T-helper 9 cell (primary cell): ENCODE results near the gene SCTR.

Experiments used
- DNase-seq: peaks from one replicate; pipeline ENCODE4 v3.0.0-alpha.2; 2020

SCTR gene

GRCh38 chr2:119486886-119487285 is 37.4 kb downstream of the SCTR start:
- DNase-seq, result no peak

- DNase-seq, result no peak
Observed at GRCh38 chr2:119486196-119486827, 38.0 kb downstream of the SCTR start.

- no peak for DNase-seq
Observed at GRCh38 chr2:119485336-119486110, 38.8 kb downstream of the SCTR start.

GRCh38 chr2:119484834-119485233 is 39.4 kb downstream of the SCTR start:
- no peak for DNase-seq

GRCh38 chr2:119483896-119484718 is 40.2 kb downstream of the SCTR start:
- DNase-seq, result no peak

GRCh38 chr2:119483395-119483753 is 40.9 kb downstream of the SCTR start:
- no peak for DNase-seq

GRCh38 chr2:119482481-119483394 is 41.5 kb downstream of the SCTR start:
- no peak for DNase-seq

GRCh38 chr2:119481501-119482455 is 42.5 kb downstream of the SCTR start:
- DNase-seq, result no peak

- DNase-seq, result no peak
Observed at GRCh38 chr2:119480718-119481142, 43.6 kb downstream of the SCTR start.

GRCh38 chr2:119480184-119480583 is 44.1 kb downstream of the SCTR start:
- DNase-seq, result no peak

- no peak for DNase-seq
Observed at GRCh38 chr2:119478978-119479295, 45.3 kb downstream of the SCTR start.

GRCh38 chr2:119478188-119478977 is 45.9 kb downstream of the SCTR start:
- no peak for DNase-seq

- no peak for DNase-seq
Observed at GRCh38 chr2:119477113-119477505, 47.2 kb downstream of the SCTR start.

GRCh38 chr2:119476301-119477112 is 47.8 kb downstream of the SCTR start:
- DNase-seq, result no peak

GRCh38 chr2:119475857-119476244 is 48.4 kb downstream of the SCTR start:
- no peak for DNase-seq

GRCh38 chr2:119475225-119475856 is 48.9 kb downstream of the SCTR start:
- DNase-seq, result no peak

- DNase-seq, result no peak
Observed at GRCh38 chr2:119474371-119475224, 49.7 kb downstream of the SCTR start.
